ENCODE results near the gene BLACAT1.

DNA sequence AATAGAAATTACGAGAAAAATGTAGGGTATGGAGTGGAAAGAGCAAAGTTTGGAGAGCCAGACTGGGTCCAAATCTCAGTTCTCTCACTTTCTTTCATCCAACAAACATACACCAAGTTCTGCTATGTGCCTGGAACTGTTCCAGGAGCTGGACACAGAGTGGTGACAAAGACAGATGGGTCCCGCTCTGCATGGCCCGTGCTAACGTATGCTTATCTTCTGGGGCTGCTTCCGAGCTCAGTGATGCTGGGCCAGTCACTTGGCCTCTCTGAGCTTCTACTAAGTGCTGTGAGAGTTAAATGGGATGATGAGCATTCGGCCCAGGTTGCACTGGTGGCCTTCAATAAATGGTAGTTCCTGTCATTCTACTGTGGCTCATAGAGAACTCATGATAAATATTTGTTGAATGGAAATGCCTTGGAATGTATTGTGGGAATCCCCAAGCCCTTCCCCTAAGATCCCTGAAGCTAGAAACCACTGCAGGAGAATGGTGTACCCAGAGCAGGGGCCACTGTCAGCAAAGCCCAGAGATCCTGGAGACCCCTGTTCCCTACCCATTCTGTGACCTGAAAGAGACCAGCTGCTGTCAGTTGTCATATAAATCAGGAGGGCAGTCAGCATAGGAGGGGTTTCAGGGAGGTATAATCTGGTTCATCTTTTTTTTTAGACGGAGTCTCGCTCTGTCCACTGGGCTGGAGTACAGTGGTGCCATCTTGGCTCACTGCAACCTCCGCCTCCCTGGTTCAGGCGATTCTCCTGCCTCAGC lies 37.8 kb downstream of the BLACAT1 start:
- TF ChIP-seq, protein P1, sequence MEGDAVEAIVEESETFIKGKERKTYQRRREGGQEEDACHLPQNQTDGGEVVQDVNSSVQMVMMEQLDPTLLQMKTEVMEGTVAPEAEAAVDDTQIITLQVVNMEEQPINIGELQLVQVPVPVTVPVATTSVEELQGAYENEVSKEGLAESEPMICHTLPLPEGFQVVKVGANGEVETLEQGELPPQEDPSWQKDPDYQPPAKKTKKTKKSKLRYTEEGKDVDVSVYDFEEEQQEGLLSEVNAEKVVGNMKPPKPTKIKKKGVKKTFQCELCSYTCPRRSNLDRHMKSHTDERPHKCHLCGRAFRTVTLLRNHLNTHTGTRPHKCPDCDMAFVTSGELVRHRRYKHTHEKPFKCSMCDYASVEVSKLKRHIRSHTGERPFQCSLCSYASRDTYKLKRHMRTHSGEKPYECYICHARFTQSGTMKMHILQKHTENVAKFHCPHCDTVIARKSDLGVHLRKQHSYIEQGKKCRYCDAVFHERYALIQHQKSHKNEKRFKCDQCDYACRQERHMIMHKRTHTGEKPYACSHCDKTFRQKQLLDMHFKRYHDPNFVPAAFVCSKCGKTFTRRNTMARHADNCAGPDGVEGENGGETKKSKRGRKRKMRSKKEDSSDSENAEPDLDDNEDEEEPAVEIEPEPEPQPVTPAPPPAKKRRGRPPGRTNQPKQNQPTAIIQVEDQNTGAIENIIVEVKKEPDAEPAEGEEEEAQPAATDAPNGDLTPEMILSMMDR (IDR thresholded peaks at IDR 0.05; ENCODE audit: insufficient read depth, low read length), result no peak
- TF ChIP-seq SPI1 (IDR thresholded peaks at IDR 0.05; ENCODE audit: borderline replicate concordance, low read depth), result no peak
- TF ChIP-seq POLR2AphosphoS5 (IDR thresholded peaks at IDR 0.05; ENCODE audit: low read depth), result no peak
- TF ChIP-seq, protein P2, sequence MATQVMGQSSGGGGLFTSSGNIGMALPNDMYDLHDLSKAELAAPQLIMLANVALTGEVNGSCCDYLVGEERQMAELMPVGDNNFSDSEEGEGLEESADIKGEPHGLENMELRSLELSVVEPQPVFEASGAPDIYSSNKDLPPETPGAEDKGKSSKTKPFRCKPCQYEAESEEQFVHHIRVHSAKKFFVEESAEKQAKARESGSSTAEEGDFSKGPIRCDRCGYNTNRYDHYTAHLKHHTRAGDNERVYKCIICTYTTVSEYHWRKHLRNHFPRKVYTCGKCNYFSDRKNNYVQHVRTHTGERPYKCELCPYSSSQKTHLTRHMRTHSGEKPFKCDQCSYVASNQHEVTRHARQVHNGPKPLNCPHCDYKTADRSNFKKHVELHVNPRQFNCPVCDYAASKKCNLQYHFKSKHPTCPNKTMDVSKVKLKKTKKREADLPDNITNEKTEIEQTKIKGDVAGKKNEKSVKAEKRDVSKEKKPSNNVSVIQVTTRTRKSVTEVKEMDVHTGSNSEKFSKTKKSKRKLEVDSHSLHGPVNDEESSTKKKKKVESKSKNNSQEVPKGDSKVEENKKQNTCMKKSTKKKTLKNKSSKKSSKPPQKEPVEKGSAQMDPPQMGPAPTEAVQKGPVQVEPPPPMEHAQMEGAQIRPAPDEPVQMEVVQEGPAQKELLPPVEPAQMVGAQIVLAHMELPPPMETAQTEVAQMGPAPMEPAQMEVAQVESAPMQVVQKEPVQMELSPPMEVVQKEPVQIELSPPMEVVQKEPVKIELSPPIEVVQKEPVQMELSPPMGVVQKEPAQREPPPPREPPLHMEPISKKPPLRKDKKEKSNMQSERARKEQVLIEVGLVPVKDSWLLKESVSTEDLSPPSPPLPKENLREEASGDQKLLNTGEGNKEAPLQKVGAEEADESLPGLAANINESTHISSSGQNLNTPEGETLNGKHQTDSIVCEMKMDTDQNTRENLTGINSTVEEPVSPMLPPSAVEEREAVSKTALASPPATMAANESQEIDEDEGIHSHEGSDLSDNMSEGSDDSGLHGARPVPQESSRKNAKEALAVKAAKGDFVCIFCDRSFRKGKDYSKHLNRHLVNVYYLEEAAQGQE (IDR thresholded peaks at IDR 0.05; ENCODE audit: insufficient replicate concordance, low read depth), result no peak

Measured in HL-60 (cell line).